ENCODE data around the gene SPRED1. TPM values are rescaled to one million over a fixed set of nuclear protein-coding genes. Genes with fewer than 3 reads are reported as not detected.

SPRED1 gene
- total RNA-seq, 1 donor from 2014 or later: 0.46 TPM

DNA sequence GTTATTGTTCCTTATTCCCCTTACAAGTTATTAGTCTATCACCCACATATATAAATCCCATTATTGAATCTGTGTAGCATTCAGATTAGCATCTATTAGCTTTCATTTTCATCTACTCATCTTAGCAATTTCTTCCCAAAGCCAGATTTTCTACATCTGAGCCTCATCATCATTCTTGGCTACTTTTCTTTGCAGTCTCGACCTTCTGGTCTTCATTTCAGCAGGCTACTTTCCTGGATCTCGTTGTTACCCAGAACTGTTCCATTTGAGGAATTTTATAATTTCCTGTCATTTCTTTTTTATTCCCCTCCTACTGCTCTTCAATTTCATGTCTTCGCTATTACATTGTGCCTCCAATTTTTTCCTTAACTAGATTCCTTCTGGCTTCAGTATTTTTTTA, 51.8 kb downstream of the SPRED1 start:
- H3K4me3 Mint-ChIP-seq (ENCODE audit: low read depth): no peak overlapping the region
- peaks cover 7% of the 10 kb centered on the region for H3K4me1 Mint-ChIP-seq (ENCODE audit: low read depth)
- H3K27me3 Mint-ChIP-seq (ENCODE audit: low read depth): peaks cover 27% of the 10 kb centered on the region
- DNase-seq (ENCODE audit: low spot score): no peak
- intact Hi-C loops (cut with micrococcal nuclease): loop anchor here (10.0 kb wide), 1 partner anchor 50 kb away; the partner anchor contains the start of gene SPRED1
- no peak overlapping the region for H3K27ac Mint-ChIP-seq
- H3K9me3 Mint-ChIP-seq: no peaks in the 10 kb centered on the region
- no peaks in the 10 kb centered on the region for H3K36me3 Mint-ChIP-seq (ENCODE audit: low read depth)

DNA sequence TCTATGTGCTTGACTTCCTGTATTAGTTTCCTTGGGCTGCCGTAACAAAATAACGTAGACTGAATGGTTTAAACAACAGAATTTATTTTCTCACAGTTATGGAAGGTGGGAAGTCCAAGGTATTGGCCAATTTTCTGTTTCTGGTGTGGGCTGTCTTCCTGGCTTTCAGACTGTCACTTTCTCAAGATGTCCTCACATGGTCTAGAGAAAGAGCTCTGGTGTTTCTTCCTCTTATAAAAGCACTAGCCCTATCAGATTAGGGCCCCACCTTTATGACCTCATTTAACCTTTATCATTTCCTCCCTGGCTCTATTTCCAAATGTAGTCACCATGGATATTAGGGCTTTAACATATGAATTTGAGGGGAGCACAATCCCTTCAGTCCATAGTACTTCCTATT, 54.6 kb downstream of the SPRED1 start:
- Mint-ChIP-seq H3K27ac (no peak overlapping the region), H3K36me3 (ENCODE audit: low read depth) (no peaks in the 10 kb centered on the region), H3K27me3 (ENCODE audit: low read depth) (peaks cover 38% of the 10 kb centered on the region), H3K4me3 (ENCODE audit: low read depth) (no peak overlapping the region), H3K9me3 (no peaks in the 10 kb centered on the region), H3K4me1 (ENCODE audit: low read depth) (peaks cover 7% of the 10 kb centered on the region)
- intact Hi-C loops (cut with micrococcal nuclease): loop anchor here (10.0 kb wide), 1 partner anchor 52 kb away; the partner anchor contains the start of gene SPRED1
- no peak for DNase-seq (ENCODE audit: low spot score)

DNA sequence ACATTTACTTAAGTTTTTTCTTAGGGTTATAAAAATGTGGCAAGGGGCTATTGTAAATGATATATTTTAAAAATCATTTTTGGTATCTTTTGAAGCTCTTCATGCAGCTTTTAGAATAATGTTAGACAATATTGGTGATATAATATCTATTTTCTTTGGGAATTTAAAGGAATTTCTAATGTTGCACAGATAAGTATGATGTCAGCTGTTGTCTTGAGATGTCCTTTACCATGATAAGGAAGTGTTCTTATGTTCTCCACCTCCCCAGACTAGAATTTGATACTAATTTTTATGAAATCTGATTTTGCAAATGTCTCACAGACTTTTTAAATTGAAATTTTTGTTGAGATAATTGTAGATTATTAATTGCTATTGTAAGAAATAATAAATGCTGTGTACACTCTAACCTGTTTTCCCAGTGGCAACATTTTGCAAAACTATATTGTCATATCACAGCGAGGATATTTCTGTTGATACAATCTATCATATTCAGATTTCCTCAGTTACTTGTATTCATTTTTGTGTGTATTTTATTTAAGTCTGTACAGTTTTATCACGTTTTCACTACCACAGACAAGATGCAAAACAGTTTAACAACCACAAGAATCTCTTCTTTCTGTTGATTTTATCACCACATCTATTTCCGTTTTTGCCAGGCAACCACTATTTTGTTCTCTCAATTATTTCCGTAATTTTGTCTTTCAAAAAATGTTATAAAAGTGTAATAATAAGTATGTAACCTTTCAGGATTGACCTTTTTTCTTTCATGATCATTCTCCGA, 55.4 kb downstream of the SPRED1 start:
- intact Hi-C loops (cut with micrococcal nuclease): loop anchor here (10.0 kb wide), 1 partner anchor 53 kb away; the partner anchor contains the start of gene SPRED1
- Mint-ChIP-seq H3K9me3 (no peaks in the 10 kb centered on the region), H3K4me1 (ENCODE audit: low read depth) (peaks cover 7% of the 10 kb centered on the region), H3K27ac (no peak overlapping the region), H3K27me3 (ENCODE audit: low read depth) (peaks cover 41% of the 10 kb centered on the region), H3K36me3 (ENCODE audit: low read depth) (no peaks in the 10 kb centered on the region), H3K4me3 (ENCODE audit: low read depth) (no peak overlapping the region)
- no peak for DNase-seq (ENCODE audit: low spot score)

DNA sequence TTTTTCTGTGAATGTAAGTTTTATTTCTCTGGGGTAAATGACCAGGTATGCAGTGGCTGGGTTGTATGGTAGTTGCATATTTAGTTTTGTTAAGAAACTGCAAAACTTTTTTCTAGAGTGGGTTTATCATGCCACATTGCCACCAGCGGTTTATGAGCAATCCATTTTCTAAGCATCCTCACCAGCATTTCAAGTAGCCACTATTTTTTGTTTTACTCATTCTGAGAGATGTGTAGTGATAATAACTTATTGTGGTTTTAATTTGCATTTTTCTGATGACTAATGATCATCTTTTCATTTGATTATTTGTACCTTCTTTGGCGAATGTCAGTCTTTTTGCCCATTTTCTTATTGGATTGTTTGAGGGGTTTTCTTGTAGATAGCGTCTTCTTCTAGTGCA, 56.2 kb downstream of the SPRED1 start:
- Mint-ChIP-seq H3K27me3 (ENCODE audit: low read depth) (peaks cover 43% of the 10 kb centered on the region), H3K36me3 (ENCODE audit: low read depth) (no peaks in the 10 kb centered on the region), H3K4me3 (ENCODE audit: low read depth) (no peak overlapping the region), H3K4me1 (ENCODE audit: low read depth) (peaks cover 7% of the 10 kb centered on the region), H3K9me3 (no peaks in the 10 kb centered on the region), H3K27ac (no peak overlapping the region)
- no peak for DNase-seq (ENCODE audit: low spot score)
- intact Hi-C loops (cut with micrococcal nuclease): loop anchor here (10.0 kb wide), 1 partner anchor 54 kb away; the partner anchor contains the start of gene SPRED1

DNA sequence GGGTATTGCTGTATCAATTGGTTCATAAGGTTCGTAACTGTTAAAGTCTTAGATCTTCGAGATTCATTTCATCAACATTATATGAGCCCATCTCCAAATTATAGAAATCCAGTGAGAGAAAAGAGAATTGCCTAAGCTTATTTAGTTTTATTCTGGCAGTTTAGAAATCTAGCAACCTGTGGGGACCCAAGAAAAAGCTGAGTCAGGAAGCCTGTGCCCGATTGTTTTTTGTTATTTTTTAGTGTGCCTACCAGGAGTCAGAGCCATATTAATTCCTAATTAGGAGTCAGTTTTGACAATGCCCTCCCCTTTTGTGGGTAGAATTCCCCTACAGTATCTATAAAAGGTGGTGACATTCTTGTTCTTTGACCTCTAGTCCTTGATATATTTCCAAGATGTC, 59.6 kb downstream of the SPRED1 start:
- H3K4me3 Mint-ChIP-seq (ENCODE audit: low read depth): no peak overlapping the region
- H3K27me3 Mint-ChIP-seq (ENCODE audit: low read depth): peaks cover 39% of the 10 kb centered on the region
- H3K27ac Mint-ChIP-seq: no peak overlapping the region
- peaks cover 7% of the 10 kb centered on the region for H3K4me1 Mint-ChIP-seq (ENCODE audit: low read depth)
- intact Hi-C loops (cut with micrococcal nuclease): no loop called here
- no peak for DNase-seq (ENCODE audit: low spot score)
- H3K9me3 Mint-ChIP-seq: no peaks in the 10 kb centered on the region
- no peaks in the 10 kb centered on the region for H3K36me3 Mint-ChIP-seq (ENCODE audit: low read depth)

DNA sequence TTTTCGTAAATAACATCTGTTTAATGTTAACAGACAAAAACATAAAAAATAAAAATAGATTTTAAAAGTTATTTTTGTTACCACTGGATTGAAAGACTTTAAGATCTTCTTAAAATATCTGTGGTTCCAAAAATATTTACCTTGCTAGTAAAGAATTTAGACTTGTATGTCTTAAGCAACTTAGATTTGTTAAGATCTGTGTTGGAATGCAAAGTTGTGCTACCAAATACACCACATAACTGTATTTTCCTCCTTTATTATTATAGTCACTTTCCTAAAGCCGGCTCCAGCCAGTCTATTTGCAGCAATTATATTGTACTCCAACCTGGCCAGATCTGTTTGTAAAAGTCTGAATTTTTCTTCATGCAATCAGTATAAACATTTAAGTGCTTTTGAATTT, 63.7 kb downstream of the SPRED1 start:
- Mint-ChIP-seq H3K4me1 (ENCODE audit: low read depth) (no peaks in the 10 kb centered on the region), H3K9me3 (no peaks in the 10 kb centered on the region), H3K36me3 (ENCODE audit: low read depth) (no peaks in the 10 kb centered on the region), H3K27me3 (ENCODE audit: low read depth) (peaks cover 29% of the 10 kb centered on the region), H3K27ac (no peak overlapping the region), H3K4me3 (ENCODE audit: low read depth) (no peak overlapping the region)
- DNase-seq (ENCODE audit: low spot score): no peak
- intact Hi-C loops (cut with micrococcal nuclease): no loop called here

DNA sequence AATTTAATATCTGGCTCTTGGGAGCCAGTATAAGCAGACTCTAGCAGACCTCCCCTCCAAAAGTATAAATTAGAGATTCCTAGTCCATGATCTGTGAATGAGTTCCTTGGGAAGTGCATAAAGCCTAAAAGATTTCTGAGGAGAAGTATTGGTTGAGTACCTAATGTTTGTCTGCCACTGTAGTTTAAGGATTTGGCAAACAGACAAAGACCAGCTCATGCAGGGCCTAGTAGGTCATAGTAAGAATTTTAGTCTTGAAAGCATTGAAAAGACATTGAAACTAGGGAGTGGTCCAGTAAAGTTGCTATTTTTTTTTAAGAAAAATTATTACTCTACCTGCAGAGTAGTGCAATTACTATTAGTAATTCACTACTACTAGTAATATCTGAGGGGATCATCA, 67.5 kb downstream of the SPRED1 start:
- no peaks in the 10 kb centered on the region for H3K36me3 Mint-ChIP-seq (ENCODE audit: low read depth)
- DNase-seq (ENCODE audit: low spot score): no peak
- H3K27ac Mint-ChIP-seq: no peak overlapping the region
- peaks cover 17% of the 10 kb centered on the region for H3K27me3 Mint-ChIP-seq (ENCODE audit: low read depth)
- H3K4me1 Mint-ChIP-seq (ENCODE audit: low read depth): no peaks in the 10 kb centered on the region
- H3K9me3 Mint-ChIP-seq: no peaks in the 10 kb centered on the region
- intact Hi-C loops (cut with micrococcal nuclease): no loop called here
- H3K4me3 Mint-ChIP-seq (ENCODE audit: low read depth): no peak overlapping the region

DNA sequence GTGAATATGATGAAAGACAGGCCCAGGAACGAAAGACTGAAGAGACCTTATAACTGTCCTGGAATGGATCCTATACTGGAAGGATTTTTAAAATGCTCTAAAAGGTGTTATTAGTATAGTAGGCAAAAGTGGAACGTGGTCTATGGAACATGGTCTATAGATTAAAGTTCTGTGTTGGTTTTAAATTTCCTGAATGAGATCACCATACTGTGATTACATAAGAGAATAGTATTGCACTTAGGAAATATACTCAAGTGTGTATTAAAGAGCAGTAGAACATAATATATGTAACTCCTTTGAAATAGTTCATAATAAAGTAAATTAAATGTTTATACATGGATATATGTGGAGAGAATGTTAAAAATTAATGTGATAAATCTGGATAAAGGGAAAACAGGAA, 68.2 kb downstream of the SPRED1 start:
- Mint-ChIP-seq H3K27me3 (ENCODE audit: low read depth) (peaks cover 16% of the 10 kb centered on the region), H3K4me1 (ENCODE audit: low read depth) (no peaks in the 10 kb centered on the region), H3K9me3 (no peaks in the 10 kb centered on the region), H3K4me3 (ENCODE audit: low read depth) (no peak overlapping the region), H3K36me3 (ENCODE audit: low read depth) (no peaks in the 10 kb centered on the region), H3K27ac (no peak overlapping the region)
- intact Hi-C loops (cut with micrococcal nuclease): no loop called here
- no peak for DNase-seq (ENCODE audit: low spot score)

DNA sequence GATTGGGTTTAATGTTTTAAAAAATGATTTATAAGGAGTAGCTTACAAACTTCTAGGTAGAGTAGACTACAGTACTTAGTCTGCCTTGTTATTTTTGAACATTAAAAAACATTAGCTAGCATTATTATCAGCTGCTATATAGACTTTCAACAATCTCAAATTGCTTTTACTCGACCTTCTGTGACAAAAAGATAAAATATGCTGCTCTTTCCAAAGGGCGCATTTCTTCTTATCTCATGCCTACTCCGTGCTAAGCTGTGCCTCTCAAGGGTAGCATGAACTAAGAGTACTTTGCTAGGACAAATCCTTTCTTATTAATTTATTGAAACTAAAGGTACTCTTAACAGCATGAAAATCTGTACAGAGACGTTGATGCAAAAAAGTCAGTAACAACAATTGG, 71.3 kb downstream of the SPRED1 start:
- intact Hi-C loops (cut with micrococcal nuclease): no loop called here
- Mint-ChIP-seq H3K4me1 (ENCODE audit: low read depth) (no peaks in the 10 kb centered on the region), H3K27ac (no peak overlapping the region), H3K27me3 (ENCODE audit: low read depth) (peaks cover 16% of the 10 kb centered on the region), H3K9me3 (no peaks in the 10 kb centered on the region), H3K36me3 (ENCODE audit: low read depth) (no peaks in the 10 kb centered on the region), H3K4me3 (ENCODE audit: low read depth) (no peak overlapping the region)
- no peak for DNase-seq (ENCODE audit: low spot score)

DNA sequence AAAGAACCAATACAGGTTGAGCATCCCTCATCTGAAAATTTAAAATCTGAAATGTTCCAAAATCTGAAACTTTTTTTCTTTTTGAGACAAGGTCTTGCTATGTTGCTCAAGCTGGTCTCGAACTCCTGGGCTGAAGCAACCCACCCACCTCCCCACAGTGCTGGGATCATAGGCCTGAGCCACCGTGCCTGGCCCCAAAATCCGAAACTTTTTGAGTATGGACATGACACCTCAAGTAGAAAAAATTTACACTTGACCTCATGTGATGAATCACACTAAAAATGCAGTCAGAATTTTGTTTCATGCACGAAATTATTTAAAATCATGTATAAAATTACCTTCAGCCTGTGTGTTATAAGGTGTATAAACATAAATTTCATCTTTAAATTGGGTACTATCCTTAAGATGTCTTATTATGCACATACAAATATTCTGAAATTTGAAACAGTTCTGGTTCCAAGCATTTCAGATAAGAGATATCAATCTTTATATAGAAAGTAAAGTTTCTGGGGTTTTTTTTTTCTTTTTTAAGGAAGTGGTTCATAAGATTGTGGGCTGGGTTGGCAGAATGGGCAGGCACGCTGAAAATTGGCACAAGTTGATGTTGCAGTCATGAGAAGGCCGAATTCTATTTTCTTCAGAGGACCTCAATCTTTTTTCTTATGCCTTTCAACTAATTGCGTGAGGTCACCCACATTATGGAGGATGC, 72.5 kb downstream of the SPRED1 start:
- Mint-ChIP-seq H3K36me3 (ENCODE audit: low read depth) (no peaks in the 10 kb centered on the region), H3K4me3 (ENCODE audit: low read depth) (no peak overlapping the region), H3K4me1 (ENCODE audit: low read depth) (no peaks in the 10 kb centered on the region), H3K27ac (no peak overlapping the region), H3K27me3 (ENCODE audit: low read depth) (peaks cover 17% of the 10 kb centered on the region), H3K9me3 (no peaks in the 10 kb centered on the region)
- intact Hi-C loops (cut with micrococcal nuclease): no loop called here
- DNase-seq (ENCODE audit: low spot score): no peak

DNA sequence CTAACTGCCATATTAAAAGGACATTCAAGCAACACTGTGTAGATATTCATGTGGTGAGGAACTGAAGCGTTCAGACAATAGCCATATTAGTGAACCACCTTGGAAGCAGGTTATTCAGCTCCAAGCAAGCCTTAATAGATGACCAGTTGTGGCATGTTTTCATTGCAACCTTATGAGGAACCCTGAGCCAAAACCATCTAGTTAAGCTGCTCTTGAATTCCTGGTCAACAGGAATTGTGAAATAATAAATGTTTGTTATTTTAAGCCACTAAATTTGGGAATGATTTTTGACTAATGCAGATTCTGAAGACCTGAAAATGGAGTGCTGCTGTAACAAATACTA, 73.0 kb downstream of the SPRED1 start:
- H3K9me3 Mint-ChIP-seq: no peaks in the 10 kb centered on the region
- H3K36me3 Mint-ChIP-seq (ENCODE audit: low read depth): no peaks in the 10 kb centered on the region
- H3K27ac Mint-ChIP-seq: no peak overlapping the region
- no peak for DNase-seq (ENCODE audit: low spot score)
- no peak overlapping the region for H3K4me3 Mint-ChIP-seq (ENCODE audit: low read depth)
- intact Hi-C loops (cut with micrococcal nuclease): no loop called here
- H3K4me1 Mint-ChIP-seq (ENCODE audit: low read depth): no peaks in the 10 kb centered on the region
- H3K27me3 Mint-ChIP-seq (ENCODE audit: low read depth): peaks cover 14% of the 10 kb centered on the region

DNA sequence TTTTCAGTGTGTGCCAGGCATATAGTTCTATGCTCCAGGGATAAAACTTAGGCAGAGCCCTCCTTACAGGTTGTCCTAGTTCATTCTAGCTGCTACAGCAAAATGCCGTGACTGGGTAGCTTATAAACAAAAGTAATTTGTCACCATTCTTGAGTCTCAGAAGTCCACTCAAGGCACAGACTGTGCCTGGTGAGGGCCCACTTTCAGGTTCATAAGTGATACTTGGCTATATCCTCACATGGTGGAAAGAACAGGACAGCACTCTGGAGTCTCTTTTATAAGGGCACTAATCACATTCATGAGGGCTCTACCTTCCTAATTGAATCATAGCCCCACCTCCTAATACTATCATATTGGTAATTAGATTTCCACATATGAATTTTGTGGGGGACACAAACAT, 80.1 kb downstream of the SPRED1 start:
- H3K27ac Mint-ChIP-seq: no peak overlapping the region
- intact Hi-C loops (cut with micrococcal nuclease): no loop called here
- DNase-seq (ENCODE audit: low spot score): no peak
- H3K4me1 Mint-ChIP-seq (ENCODE audit: low read depth): no peaks in the 10 kb centered on the region
- peaks cover 12% of the 10 kb centered on the region for H3K27me3 Mint-ChIP-seq (ENCODE audit: low read depth)
- no peaks in the 10 kb centered on the region for H3K36me3 Mint-ChIP-seq (ENCODE audit: low read depth)
- no peaks in the 10 kb centered on the region for H3K9me3 Mint-ChIP-seq
- no peak overlapping the region for H3K4me3 Mint-ChIP-seq (ENCODE audit: low read depth)

DNA sequence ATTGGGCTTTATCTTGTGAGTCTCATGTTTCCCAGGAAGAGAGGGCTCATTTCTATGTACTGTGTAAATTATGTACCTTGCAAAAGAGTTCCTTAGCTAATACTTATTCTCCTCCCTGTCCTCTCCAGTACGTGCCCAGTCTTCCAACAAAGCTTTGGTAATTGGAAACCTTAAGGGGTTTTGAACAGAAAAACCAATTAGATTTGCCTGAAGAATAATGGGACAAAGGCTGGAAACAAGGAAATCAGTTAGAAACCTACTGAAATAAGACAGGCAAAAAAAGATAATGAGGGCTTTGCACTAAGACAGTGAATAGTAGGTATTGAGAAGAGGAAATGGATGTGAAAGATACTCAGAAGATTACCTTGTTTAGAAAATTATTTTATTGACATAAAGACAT, 82.5 kb downstream of the SPRED1 start:
- Mint-ChIP-seq H3K9me3 (no peaks in the 10 kb centered on the region), H3K36me3 (ENCODE audit: low read depth) (no peaks in the 10 kb centered on the region), H3K27ac (no peak overlapping the region), H3K4me3 (ENCODE audit: low read depth) (no peak overlapping the region), H3K27me3 (ENCODE audit: low read depth) (peaks cover 5% of the 10 kb centered on the region), H3K4me1 (ENCODE audit: low read depth) (no peaks in the 10 kb centered on the region)
- no peak for DNase-seq (ENCODE audit: low spot score)
- intact Hi-C loops (cut with micrococcal nuclease): no loop called here

All from activated T-helper 2 cell treated with anti-CD3 and anti-CD28 coated beads, Interferon-gamma antibody, Interleukin-2, Interleukin-4, amounts not matched to agents 10 μg/mL and 5 μg/mL and 100 μg/mL, durations not matched to agents 14 hours and 24 hours and 36 hours (primary cell).